Measurements from ENCODE around the gene CRYBG2.

CRYBG2 gene

DNA sequence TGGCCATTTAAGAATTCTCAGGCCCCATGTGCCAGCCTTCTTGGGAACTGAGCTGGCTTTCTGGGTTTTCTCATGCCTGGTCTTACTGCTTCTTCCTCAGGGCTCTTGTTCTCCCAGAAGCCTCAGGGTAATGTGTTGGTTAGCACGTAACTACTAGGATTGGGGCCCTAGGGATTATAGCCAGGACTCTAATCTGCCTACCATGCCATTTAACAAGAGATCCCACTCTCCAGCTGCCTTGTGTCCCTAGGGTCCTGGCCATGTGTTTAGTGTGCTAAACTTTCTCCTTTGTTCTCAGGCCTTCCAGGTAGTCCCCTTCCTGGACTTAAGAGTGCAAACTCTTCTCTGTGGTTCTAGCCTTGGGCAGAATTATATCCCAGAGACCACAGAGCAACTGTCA lies 76.2 kb downstream of the CRYBG2 start:
- DNase-seq: no peak

DNA sequence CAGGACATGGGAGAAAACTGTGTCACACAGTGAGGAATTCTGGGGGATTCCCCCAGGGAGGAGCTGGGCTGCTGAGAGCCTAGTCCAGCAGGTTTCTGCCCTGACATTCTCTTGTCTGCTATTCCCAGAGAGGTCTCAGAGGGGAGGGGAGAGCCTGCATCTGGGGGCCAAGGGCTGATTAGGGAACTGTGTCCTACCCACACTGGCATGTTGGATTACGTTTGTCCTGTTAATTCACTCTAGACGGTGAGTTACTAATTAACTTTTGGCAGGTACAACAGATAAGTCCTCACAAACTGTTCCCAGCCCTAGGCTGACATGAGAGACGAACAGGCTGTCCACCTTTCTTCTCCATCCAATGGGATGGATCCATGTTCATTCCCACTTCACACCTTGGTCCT lies 76.7 kb downstream of the CRYBG2 start:
- no peak for DNase-seq

DNA sequence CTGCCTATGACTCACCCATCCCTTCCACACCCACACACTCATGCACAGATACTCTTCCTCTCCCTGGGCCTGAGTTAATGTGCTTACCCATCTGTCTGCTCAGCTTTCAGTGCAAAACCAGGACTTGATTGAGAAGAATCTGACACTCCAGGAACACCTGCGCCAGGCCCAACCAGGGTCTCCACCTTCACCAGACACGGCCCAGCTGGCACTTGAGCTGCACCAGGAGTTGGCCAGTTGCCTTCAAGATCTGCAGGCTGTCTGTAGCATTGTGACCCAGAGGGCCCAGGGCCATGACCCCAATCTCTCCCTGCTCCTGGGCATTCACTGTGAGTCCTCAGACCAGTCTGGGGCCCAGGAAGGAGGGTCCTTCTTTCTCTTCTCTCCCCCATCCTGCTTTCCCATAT lies 77.5 kb downstream of the CRYBG2 start:
- DNase-seq: no peak

DNA sequence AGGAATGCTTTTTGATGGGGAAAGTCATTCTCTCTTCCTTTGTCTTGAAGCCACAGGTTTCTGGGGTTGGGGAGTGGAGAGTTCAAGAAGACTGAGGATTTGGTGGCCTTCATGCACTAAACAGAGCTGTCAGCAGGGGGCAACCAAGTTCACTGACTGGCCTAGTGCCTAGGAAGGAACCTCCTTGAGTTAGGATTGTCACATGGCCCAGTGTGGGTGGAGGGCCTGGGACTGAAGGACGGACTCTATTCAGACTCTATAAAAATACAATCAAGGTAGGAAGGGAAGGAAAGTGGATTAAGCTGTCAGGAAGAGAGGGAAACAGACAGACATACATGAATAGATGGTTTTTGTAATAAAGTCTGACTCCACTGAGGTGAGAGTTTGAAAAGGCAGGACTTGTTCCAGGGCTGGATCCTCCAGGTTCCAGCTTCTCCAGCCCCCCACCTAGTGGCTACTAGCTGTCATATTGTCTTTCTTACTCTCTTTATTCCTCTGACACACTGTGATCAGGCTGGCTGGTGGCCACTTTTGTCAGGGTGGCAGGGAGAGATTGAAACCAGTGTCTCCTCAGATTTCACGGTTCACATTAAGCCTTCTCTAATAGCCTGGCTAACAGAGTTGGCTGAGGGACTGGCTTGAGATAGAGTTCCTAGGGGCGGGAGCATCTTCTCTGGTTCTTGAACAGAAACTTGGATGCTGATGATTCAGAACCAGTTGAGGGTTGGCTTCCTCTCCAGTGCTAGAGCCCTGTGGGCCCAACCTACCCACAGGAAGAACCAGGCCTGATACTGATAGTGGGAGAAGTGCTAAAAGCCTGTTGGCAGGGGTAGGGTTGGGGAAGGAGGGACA lies 78.1 kb downstream of the CRYBG2 start:
- peak; percentile 96 for DNase-seq

DNA sequence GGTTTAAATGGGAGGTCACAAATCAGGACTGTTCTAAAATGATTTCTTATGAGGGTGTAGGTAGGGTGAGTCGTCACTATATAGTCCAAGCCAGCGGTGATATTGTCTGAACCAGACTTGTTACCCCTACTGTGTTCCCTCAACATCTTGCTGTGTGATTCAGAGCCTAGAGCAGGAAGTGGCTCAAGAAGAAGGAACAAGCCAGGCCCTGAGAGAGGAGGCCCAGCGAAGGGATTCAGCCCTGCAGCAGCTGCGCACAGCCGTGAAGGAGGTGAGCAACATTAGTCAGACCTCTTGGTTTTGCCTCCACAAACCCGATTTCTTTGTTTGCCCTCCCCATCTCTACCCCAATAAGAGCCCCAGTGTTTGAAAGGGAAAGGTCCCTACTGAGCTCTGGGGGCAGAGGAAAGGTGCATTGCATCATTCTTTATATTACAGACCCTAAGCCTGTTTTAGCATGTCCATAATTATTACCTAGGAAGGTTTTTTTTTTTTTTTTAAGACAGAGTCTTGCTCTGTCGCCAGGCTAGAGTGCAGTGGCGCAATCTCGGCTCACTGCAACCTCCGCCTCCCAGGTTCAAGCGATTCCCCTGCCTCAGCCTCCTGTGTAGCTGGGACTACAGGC lies 79.0 kb downstream of the CRYBG2 start:
- peak; percentile 66 for DNase-seq
